GM18909 (cell line): Measurements from ENCODE around the gene SULT1C3.

Experiments
- ATAC-seq: cut with Tn5 transposase; IDR thresholded peaks from one replicate; pipeline ENCODE4 v1.9.1; 2021; ENCODE audit warnings: mild to moderate bottlenecking; ENCODE audit not compliant: unreplicated experiment, poor library complexity

Gene SULT1C3

DNA sequence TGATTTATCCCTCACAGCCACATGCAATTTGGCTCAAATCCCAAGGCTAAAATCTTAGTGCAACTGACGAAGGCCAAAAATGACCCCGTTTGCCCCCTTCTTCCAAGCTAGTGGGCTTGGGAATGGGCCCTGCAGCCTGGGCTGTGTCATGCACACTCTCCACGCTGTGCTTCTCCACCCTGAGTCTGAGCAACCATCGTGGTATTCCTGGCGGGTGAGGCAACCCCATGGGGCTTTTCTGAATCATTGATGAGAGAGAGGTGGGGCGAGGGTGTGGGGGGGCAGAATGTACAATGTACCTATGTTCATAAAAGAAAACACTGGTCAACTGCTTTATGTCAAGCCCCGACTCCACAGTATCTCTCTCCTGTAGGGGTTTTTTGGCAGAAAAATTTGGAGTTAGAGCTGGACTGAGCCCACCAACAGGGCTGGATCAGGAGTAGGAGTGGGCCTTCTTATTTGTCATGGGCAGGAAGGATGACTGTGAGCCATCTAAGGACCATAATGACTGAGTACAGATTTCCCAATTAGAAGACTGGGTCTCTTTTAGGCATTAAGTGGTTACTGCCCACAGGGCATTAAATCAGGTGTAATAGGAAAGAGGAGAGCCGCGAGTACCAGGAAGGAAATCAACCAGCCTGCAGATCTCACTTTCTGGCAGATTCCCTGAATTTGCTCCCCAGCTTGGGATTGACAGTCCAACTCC lies 57.8 kb downstream of the SULT1C3 start:
- no peak for ATAC-seq

DNA sequence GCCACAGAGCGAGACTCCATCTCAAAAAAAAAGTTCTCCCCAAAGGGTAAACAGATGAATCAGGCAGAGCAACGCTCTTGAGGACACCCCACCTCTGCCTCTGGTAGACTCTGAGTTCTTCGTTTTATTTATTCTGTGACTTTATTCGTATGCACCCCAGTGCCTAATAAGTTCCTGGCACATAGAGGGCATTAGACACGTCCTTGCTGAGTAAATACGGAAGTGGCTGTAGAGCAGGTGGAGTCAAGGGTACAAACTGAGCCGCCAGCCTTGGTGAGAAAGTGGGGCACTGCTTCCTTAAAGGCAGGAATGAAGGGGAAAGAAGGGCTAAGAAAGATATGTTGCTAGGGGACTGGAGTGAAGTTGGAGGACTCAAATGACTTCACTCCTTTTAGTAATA lies 61.8 kb downstream of the SULT1C3 start:
- ATAC-seq: no peak

DNA sequence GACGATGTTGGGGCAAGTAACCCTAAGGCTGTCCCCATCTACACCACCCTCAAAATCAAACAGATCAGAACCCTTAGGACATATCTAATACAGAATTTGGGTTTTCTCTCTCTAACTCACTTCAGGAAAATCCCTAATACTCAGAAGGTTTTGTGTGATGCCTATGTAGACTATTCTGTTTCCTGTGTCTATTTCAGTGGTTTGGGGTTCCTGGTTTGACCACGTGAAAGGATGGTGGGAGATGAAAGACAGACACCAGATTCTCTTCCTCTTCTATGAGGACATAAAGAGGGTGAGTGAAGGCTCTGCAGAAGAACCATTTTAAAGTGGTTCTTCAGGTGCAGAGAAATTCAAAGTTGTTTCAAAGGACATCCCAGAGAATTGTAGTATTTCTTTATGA lies 65.2 kb downstream of the SULT1C3 start:
- peak; percentile 64 for ATAC-seq

DNA sequence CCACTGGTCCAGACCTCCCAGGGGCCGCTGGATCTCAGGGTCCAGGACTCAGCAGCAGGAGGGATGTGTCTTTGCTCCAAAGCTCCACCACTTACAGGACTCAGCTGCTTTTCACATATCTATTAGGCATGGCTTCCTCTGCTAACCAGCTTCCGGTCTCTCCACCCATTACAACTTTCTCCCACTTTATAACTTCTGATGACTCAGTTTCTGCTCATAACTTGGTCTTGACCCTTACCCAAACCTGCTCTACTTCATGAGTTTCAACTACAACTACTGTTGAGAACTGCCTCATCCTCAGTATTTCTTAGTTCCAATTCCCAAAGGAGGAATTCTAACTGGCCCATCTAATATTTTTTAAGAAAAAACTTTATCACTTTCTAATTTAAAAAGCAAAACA lies 66.1 kb downstream of the SULT1C3 start:
- ATAC-seq: no peak

DNA sequence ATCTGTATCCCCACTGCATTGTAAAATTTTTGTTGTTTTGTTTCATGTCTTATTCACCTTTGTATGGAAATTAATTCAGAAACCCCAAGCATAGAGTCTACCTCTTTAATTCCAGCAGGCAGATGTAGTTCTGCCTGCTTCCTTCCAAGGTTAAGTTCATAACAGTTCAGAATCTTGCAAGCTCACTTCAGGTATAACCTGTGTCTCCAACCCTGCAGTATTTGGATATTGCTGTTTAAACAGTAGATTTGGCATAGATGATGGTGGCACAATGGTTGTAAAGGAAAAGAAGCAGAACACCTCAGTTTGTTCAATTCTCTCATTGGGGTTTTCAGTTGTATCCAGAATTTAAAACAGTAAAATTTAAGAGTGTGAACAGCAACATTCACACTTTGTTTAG lies 70.1 kb downstream of the SULT1C3 start:
- no peak for ATAC-seq
